Posterior vena cava (tissue), 2 donors: ENCODE measurements around the gene TADA2B. TPM values are rescaled to one million over a fixed set of nuclear protein-coding genes. Genes with fewer than 3 reads are reported as not detected.
A peak's percentile ranks its signal among the peaks of the same experiment; 100 is the strongest.
"Not testable (repeated sequence)": the region's sequence is repeated elsewhere in the genome, so short reads cannot be mapped to it uniquely, and the experiment has no call there.

Experiments used
- DNase-seq: peaks from one replicate; pipeline ENCODE4 v3.0.0-alpha.2; 2020; ENCODE audit warnings: low spot score
- intact Hi-C, 2 donors: fragments of 100-400 bp; cut with DNase I; formaldehyde crosslinking; loops; one replicate each; pipeline versions ENCODE4 v1.14.1 to v1.14.2; 2022 to 2023
- total RNA-seq, 2 donors: library from RNA; stranded (reverse); fragmentation: NEBNext Ultra II Directional; extraction: Animal tissue kit (Norgen Biotek cat#: 25700); gene quantifications; one replicate each; pipeline ENCODE4 v1.2.1, GENCODE V29; 2021
- donor health status: DM: yes; HTN: yes; CAD: no.
- donor health status: DM: yes; HTN: yes; CAD: no.

The TADA2B gene
- total RNA-seq, 2 donors from 2014 or later = 16.8 to 19.7 TPM

DNA sequence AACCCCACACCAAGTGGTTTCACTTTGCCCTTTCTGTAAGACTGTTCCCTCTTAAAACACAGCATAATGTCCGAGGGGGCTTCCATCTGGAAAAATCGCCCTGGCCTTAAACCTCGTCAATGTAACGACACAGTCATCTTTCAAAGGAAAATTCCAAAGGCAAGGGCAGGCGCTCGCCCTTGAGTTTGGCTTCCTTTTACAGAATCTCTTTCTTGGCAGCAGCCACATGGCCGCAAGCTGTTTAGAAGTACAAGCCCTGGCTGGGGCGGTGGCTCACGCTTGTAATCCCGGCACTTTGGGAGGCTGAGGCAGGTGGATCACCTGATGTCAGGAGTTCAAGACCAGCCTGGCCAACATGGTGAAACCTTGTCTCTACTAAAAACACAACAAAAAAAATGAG, 51.7 kb downstream of the TADA2B start:
- DNase-seq = peak; percentile 78
- intact Hi-C loops = no loop called here

DNA sequence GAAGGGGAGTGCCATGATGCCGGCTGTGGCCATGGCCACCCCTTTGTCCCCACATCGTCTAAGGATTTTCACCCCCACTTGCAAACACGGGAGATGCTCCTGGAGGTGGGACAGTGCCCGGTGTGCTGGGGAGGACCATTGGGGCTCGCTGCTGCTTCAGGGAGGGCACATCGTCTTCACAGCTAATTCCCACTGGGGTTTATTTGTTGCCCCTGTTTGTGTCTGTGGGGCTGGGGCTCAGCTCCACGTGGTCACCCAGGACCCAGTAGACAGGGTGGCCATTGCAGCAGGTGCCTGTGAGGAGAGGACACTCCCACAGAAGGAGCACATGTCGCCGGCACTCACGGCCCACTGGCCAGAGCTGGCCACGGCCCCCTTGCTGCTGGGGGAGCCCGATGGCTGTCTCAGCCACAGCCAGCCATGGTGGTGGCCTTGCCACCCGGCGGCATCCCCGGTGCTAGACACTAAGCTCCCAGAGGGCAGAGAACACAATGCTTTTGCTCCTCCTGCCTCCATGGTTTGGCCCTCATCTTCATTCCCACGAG, 52.5 kb downstream of the TADA2B start:
- intact Hi-C loops = no loop called here
- DNase-seq = no peak

DNA sequence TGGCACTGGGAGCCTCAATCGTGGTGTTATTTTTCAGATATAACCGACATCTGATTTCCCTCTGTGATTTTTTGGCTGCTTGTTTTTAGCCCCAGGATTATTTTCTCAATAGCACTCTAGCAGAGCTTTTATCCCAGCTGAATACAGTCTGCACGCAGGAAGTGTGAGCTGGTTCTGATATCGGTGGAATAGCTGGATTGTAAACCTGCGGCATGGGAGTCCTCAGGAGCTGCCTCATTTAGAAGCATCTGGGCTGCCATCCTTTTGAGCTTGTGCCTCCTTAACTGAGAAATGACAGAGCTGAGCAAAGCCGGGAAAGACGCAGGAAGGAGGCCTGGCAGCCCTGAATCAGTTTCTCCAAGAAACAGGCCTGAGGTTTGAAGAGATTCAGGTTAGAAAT, 53.1 kb downstream of the TADA2B start:
- intact Hi-C loops = no loop called here
- no peak for DNase-seq

DNA sequence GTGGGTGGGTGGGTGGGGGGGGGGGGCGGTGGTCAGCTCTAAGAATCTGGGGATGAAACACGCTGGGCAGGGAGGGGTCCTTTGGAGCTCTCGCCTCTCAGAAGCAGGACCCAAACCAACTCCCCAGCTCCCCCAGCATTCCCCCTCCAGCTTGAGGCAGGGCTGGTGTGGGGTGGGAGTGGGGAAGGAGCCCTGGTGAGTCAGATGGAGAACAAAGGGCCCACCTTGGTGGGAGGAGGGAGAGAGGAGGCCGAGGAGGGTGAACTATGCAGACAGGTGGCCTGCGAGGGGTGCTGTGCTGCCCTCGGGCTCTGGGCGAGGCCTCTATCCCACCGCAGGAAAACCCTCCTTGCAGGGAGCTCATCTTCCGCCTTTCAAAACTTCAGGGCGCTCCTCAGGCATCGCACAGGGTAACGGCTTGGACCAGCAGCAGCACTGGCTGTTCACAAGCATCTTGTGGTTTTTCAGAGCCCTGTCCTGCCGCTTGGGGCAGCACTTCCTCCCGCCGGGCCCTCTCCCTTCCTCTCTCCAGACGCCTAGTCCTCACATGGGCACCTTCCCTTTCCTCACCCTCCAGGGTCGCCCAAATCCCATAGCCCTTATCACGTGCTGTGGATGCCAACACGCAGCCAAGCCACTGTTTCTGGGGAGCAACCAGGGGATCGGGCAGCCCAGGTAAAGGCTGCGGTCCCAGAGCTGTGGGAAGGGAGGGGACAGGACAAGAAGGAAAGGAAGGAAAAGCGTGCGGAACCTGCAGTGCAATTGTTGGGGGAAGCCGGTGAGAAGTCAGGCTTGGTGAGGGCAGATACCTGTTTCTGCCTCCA, 58.7 kb downstream of the TADA2B start:
- peak; percentile 91 for DNase-seq
- intact Hi-C loops = no loop called here

DNA sequence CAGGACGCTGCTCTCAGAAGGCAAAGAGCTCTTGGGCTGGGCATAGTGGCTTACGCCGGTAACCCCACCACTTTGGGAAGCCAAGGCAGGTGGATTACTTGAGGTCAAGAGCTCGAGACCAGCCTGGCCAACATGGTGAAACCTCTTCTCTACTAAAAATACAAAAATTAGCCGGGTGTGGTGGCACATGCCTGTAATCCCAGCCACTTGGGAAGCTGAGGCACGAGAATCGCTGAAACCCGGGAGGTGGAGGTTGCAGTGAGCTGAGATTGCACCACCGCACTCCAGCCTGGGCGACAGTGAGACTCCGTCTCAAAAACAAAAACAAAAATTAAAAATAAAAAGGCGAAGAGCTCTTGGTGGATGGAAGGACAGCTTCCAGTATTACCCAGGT, 59.3 kb downstream of the TADA2B start:
- intact Hi-C loops = not testable (repeated sequence)
- DNase-seq = peak; percentile 49

DNA sequence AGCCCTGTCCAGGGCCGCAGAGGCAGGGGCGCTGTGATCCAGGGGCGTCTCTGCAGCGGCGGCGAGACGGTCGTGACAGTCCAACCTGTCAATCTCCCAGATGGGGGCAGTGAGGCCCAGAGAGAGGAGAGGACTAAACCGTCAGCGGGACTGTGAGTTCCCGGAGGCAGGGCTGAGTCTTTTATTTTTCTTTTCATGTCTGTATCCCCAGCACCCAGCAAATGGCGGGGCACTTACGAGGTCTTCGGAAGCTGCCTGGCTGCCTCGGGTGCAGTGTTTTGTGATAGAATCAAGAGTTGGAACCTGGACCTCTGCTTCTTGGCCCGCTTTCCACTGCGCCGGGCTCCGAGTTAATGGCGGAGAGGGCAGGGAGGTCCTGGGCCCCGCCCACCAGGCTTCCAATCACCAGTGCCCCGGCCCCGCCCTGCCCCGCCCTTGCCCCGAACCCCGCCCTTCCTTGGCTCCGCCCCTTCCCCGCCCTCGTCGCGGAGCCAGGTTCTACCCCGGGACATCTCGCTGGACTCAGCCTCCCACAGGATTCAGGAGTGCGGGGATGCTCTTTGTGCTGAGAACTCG, 59.9 kb downstream of the TADA2B start:
- peak; percentile 96 for DNase-seq
- intact Hi-C loops = no loop called here

DNA sequence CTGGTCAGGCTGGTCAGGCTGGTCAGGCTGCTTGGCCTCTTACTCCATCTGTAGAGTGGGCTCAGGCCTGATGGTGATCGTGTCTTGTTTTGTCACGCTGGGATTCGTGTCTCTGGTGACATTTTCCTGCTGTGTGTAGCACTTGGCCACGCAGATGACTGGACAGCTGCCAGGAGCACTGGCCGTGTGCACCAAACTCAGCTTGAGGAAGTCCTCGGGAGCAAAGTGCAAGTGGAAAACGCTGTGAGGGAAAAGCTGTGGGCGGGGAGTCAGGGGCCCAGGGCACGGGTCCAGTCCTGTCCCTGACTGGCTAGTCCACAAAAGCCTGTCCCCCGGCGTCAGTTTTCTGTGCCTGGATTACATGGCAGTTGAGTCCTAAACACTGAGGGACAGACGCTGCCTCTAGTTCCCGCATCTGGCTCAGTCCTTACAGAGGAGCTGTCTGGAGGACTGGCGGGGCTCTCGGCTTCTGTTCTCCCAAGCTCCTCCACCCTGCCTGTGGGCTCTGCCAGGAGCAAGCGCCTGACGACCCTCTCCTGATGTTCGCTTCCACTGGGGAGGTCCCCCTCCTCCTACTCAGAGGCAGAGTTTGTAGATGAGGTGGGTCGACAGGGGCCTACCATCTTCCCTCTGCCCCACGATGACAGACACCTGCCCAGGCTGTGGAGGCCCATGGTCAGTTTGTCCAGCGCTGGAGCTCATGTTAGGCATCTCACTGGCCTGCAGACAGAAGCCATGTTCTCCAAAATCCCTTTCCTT, 60.6 kb downstream of the TADA2B start:
- DNase-seq = peak; percentile 92
- intact Hi-C loops = no loop called here

DNA sequence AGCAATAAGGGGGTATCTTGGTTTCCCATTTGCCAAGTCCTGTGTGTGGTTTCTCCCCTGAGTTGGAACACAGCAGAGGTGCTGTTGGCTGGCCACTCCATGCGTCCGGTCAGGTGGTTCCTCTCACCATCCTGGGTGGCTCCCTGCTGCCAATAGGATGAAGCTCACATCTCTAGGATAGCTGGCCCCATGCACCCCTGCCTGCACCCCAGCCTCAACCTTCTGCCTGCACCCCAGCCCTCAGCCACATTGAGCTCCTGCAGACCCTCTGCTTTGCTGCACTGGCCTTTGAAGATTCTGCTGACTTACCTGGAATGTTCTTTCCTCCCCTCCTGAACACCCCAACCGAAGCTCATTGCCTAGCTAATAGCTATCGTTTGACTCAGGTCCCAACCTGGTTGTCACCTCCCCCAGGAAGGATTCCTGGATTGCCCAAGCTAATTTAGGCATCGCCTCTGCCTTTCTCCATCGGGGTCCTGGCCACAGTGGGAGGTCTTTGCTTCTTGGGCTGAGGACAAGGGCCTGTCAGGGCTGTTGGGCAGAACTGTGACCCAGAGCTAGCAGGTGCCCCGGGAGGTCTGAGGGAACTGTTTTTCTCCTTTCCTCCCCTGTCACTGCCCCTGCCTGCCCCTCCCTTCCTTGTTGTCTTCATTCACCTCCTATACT, 61.3 kb downstream of the TADA2B start:
- DNase-seq = peak; percentile 30

DNA sequence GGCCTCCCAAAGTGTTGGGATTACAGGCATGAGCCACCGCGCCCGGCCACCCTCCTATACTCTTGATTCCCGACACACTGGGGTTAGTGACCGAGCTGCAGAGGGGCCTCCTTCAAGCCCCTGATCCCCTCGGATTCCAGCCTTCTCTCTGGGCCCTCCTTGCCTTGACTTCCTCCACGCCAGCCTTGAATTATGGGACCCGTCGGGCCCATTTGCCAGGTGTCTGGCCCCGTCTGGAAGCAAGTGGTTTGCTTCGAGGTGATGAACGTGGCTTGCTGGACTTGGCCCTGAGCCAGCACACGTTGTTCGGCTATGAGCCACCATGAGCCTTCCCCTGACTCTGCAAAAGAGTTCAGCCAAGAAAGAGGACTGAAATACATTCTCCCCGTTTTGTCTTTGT, 62.1 kb downstream of the TADA2B start:
- DNase-seq = peak; percentile 76

More for the DNA sequence above, 61.3 kb downstream of the TADA2B start:
- intact Hi-C loops = no loop called here

DNA sequence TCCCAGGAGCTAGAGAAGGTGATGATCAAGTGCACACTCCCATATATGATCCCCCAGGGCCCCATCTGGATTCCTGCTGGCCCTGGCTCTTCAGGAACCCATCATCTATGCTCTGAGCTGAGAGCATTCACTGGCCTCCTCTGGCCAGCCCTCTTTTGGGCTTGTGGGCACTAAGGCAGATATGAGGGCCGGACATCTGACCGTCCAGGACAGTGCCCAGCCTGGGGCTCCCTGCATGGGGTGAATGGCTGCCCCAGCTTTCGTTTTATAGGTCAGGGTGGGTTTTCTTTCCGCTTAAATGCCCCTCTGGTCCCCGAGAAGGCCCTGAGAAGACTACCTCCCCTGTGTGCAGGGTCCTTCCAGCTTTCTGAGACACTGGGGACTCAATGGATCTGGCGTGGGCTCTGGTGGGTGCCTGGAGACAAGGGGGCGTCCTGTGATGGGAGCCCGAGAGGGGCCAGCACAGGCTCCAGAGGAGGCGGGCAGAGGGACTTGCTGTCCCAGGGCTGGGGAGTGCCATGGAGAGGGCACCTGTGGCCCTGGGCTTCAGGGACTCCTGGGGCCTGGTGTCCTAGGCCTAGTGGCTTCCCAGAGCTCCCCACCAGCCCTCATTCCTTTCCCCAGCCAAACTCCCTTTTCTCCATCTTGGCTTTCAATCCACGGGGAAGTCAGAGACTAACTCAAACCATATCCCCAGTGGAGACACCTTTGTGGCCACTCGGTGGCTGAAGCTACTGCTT, 64.2 kb downstream of the TADA2B start:
- peak; percentile 51 for DNase-seq
- intact Hi-C loops = no loop called here

More for the DNA sequence above, 62.1 kb downstream of the TADA2B start:
- intact Hi-C loops = no loop called here

Other genes starting within 250 kb of the TADA2B start
- gene TBC1D14, start 133.5 kb upstream of the TADA2B start, total RNA-seq = 10 to 100 TPM; 30.5 to 42.6 TPM
- 10 to 100 TPM; 22.2 to 22.6 TPM for gene GRPEL1, start 24.7 kb downstream of the TADA2B start, total RNA-seq
- gene SORCS2, start 149.2 kb downstream of the TADA2B start, total RNA-seq = 10 to 100 TPM in 1 of 2 donors, 1 to 10 TPM in 1; 5.0 to 11.9 TPM